T-cell (primary cell): ENCODE results near the gene PCBP1. TPM values are rescaled to one million over a fixed set of nuclear protein-coding genes. Genes with fewer than 3 reads are reported as not detected.
A peak's percentile ranks its signal among the peaks of the same experiment; 100 is the strongest.

Experiments
- ATAC-seq, 4 experiments: fragments of 200-7000 bp in 3 of 4; fragments of 150-1000 bp in 1 of 4; cut with Tn5 transposase; replicated peaks in 1 of 4; 1 replicate in 3 of 4; 2 replicates in 1 of 4; pipeline ENCODE4 v1.10.0; 2021; ENCODE audit warnings: moderate library complexity in 3 of 4, mild to moderate bottlenecking in 2 of 4, moderate number of reproducible peaks in 1 of 4
- CTCF ChIA-PET, 2 donors: fragments of 300-600 bp; sonication (Branson Sonifier 250); formaldehyde crosslinking; loops; one replicate each; lab custom pipeline; 2022; ENCODE audit warnings: antibody characterized with exemption in 2 of 2; lab: Charles Lee
- POLR2A ChIA-PET, 2 donors: fragments of 300-600 bp; sonication (Branson Sonifier 250); formaldehyde crosslinking; loops; one replicate each; lab custom pipeline; 2022; ENCODE audit warnings: antibody characterized with exemption in 2 of 2; lab: Charles Lee
- DNase-seq, 35 experiments: peaks; one replicate each; pipeline versions ENCODE4 v3.0.0 to v3.0.0-alpha.2; 2013 to 2023
- H3K27ac ChIP-seq: one replicate; pipeline ENCODE4 v1.5.1; 2013; ENCODE audit warnings: low read length
- H3K27me3 ChIP-seq, 2 experiments: replicated peaks in 1 of 2; 1 replicate in 1 of 2; 2 replicates in 1 of 2; pipeline versions ENCODE4 v1.6.1 to v1.7.0; 2013; ENCODE audit warnings: low read length in 1 of 2, mixed read lengths in 1 of 2; ENCODE audit not compliant: control insufficient read depth in 2 of 2, insufficient read depth in 2 of 2; ENCODE audit errors: extremely low read depth in 1 of 2
- H3K36me3 ChIP-seq, 2 donors: 1 replicate in 1 of 2; 2 replicates in 1 of 2; pipeline versions ENCODE4 v1.6.1 to v1.7.0; 2013; ENCODE audit warnings: low read length in 1 of 2; ENCODE audit not compliant: control insufficient read depth in 2 of 2, insufficient read depth in 1 of 2; ENCODE audit errors: extremely low read depth in 1 of 2
- H3K4me1 ChIP-seq, 2 experiments: 1 replicate in 1 of 2; 2 replicates in 1 of 2; pipeline versions ENCODE4 v1.6.1 to v1.7.0; 2013; ENCODE audit warnings: low read length in 2 of 2, mixed read lengths in 1 of 2; ENCODE audit not compliant: insufficient read depth in 2 of 2, control insufficient read depth in 1 of 2; ENCODE audit errors: extremely low read depth in 1 of 2
- H3K4me3 ChIP-seq, 2 donors: 1 replicate in 1 of 2; 2 replicates in 1 of 2; pipeline versions ENCODE4 v1.5.1 to v1.7.0; 2013; ENCODE audit warnings: mild to moderate bottlenecking in 2 of 2, low read length in 1 of 2, moderate library complexity in 1 of 2; ENCODE audit not compliant: control insufficient read depth in 1 of 2; ENCODE audit errors: extremely low read depth in 1 of 2
- H3K9me3 ChIP-seq: 2 replicates; pipeline ENCODE4 v1.7.0; 2013
- H3K27ac Mint-ChIP-seq, 2 donors: one replicate each; pipeline ENCODE4 v1.8.0; 2020 to 2021; ENCODE audit warnings: mild to moderate bottlenecking in 2 of 2, mixed read lengths in 2 of 2
- H3K27me3 Mint-ChIP-seq, 2 donors: one replicate each; pipeline ENCODE4 v1.8.0; 2021 to 2022; ENCODE audit warnings: mixed read lengths in 2 of 2
- H3K36me3 Mint-ChIP-seq: one replicate; pipeline ENCODE4 v1.8.0; 2021; ENCODE audit warnings: mixed read lengths
- H3K4me1 Mint-ChIP-seq, 3 donors: one replicate each; pipeline ENCODE4 v1.8.0; 2020 to 2022; ENCODE audit warnings: mixed read lengths in 3 of 3, mild to moderate bottlenecking in 1 of 3
- H3K4me3 Mint-ChIP-seq, 3 donors: one replicate each; pipeline ENCODE4 v1.8.0; 2020 to 2022; ENCODE audit warnings: mild to moderate bottlenecking in 3 of 3, mixed read lengths in 3 of 3, moderate library complexity in 3 of 3
- H3K9me3 Mint-ChIP-seq, 3 donors: one replicate each; pipeline ENCODE4 v1.8.0; 2020 to 2022; ENCODE audit warnings: mixed read lengths in 3 of 3
- WGBS: methylation state at CpG from one replicate; pipeline ENCODE4 v1.1.5; 2013; ENCODE audit warnings: missing lambda C conversion rate; ENCODE audit not compliant: insufficient coverage; 5-methylcytosine and 5-hydroxymethylcytosine counted together
- total RNA-seq, 35 experiments: library from RNA in 6 of 35; stranded (reverse) in 6 of 35; fragments of 120-200 nt in 1 of 35; gene quantifications; one replicate each; pipeline versions ENCODE4 v1.2.1 to v1.2.4 and lab custom pipeline; 2013 to 2026

PCBP1 gene
- total RNA-seq (100 to 1,000 TPM; 303 to 431 (median 386) TPM), total RNA-seq (lab: John Stamatoyannopoulos, UW) (98.9 to 296 (median 137) reads per million in 29 experiments)
- 141 TPM for total RNA-seq (2013)

DNA sequence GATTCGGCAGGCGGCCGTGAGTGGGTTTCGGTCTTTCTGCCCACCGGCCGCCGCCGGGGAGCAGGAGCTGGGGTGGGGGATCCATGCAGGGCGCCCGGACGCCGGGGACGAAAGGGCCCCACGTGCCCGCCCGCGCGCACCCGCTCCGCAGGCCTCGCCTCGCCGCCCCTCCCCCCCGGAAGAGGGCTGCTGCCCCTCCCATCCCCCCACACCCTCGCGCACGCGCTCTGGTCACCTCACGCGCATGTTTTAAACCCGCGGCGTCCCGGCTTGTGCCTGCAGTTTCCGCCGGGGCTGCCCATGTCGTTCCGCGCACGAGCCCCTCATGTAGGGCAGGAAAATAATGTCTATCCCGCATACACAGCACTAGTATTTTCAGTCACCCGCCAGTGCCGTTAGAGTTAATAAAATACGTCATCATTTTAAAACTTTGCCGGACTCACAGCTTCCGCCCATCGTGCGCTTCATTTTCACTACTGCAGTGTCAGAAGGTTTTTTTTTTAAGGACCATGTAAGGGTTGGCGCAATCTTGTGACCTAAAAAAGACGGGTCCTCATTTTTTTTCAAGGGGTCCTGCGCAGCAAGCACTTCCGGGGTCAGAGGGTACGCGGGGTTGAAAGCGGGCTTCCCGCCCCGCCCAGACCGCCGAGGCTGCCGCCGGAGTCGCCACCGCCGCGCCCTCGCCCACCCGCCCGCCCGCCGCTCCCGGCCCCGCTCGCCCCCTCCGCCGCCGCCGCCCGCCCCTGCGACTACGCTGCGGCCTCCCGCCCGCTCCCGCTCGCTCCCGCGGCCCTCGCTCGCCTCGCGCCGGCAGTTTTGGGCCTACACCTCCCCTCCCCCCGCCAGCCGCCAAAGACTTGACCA is at the start of gene PCBP1:
PCBP1 (plus strand) TSS at position 640 of the 864 bp plus-strand sequence. CDS start 267 bp downstream, outside the sequence.
- Mint-ChIP-seq H3K9me3 (no peaks in the 10 kb centered on the region), H3K27ac (peak within 1 kb of the TSS; percentile 100), H3K4me1 (peaks cover 56 to 76% (median 65%) of the 10 kb centered on the region in 3 donors), H3K27me3 (no peaks in the 10 kb centered on the region), H3K4me3 (peak within 1 kb of the TSS; percentile 95 to 97 (median 95)), H3K36me3 (peaks cover 43% of the 10 kb centered on the region)
- peak within 1 kb of the TSS; percentile 100 for H3K27ac ChIP-seq
- H3K4me1 ChIP-seq = peaks cover 52 to 72% of the 10 kb centered on the region in 2 experiments
- ChIA-PET CTCF (interaction anchor here (0.6 to 1.6 kb wide), 7 partner anchors 16 to 173 kb away, joined by 3 to 4 read pairs (median 3); no protein-coding TSS in a partner anchor), POLR2A (interaction anchor here (0.5 to 1.2 kb wide), 5 partner anchors 45 to 206 kb away, joined by 3 to 5 read pairs (median 3); no protein-coding TSS in a partner anchor)
- peaks cover 0 to 20% of the 10 kb centered on the region in 2 donors for H3K36me3 ChIP-seq
- no peaks in the 10 kb centered on the region for H3K9me3 ChIP-seq
- peak; percentile 58 to 70 (median 64) for ATAC-seq
- WGBS = 0% methylated on average over 55 of the region's 94 CpGs
- H3K4me3 ChIP-seq = peak within 1 kb of the TSS; percentile 97
- H3K27me3 ChIP-seq = no peaks in the 10 kb centered on the region
- peak; percentile 85 to 99 (median 95) for DNase-seq

DNA sequence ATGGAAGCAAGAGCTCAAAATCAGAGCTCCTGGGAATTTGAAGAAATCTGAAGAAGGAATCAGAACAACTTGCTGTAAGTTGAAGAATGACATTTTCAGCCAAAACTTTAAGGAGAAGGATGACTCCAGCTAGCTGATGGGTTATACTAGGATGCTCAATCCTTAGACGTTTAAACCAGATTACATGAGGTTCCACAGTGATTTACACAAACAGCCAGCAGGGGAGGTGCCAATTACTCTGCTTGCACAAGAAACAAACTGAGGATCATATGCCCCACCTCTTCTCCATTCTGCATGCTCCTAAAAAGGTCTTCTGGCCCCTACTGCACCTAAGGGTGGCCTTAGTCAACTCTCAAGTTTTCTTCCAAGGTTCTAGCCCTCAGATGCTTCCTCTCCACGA is 47.9 kb upstream of the PCBP1 start:
- no peak overlapping the region for H3K4me3 Mint-ChIP-seq

DNA sequence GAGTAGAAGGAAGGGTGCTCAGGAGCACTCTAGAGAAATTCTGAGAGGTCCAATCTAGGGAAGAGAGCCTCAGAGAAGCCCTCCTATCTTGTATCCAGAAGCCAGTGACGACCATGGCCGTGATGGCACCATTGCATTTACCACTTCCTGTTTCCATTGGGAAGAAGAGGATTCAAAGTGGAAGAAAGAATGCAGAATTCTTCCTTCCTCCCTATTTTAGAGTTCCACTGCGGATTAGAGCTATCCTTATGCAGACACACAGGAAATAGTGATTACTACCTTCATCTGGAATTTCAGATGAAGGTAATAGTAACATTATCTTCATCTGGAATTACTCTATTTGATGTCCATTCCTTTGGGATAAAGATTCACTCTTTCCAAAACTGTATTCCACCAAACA is 45.6 kb upstream of the PCBP1 start:
- Mint-ChIP-seq H3K27ac (no peak overlapping the region), H3K36me3 (peaks cover 40% of the 10 kb centered on the region), H3K27me3 (no peaks in the 10 kb centered on the region), H3K4me1 (peaks cover 32 to 54% (median 36%) of the 10 kb centered on the region in 3 donors), H3K4me3 (no peak overlapping the region), H3K9me3 (no peaks in the 10 kb centered on the region)
- ChIA-PET POLR2A (interaction anchor here (0.9 to 1.3 kb wide), 2 partner anchors 12 to 32 kb away, joined by 3 read pairs; no protein-coding TSS in a partner anchor), CTCF (no interaction called here)
- Histone ChIP-seq H3K9me3 (no peaks in the 10 kb centered on the region), H3K36me3 (peaks cover 13 to 16% of the 10 kb centered on the region in 2 donors), H3K27ac (no peak overlapping the region), H3K4me3 (no peak overlapping the region), H3K27me3 (no peaks in the 10 kb centered on the region), H3K4me1 (peaks cover 0 to 26% of the 10 kb centered on the region in 2 experiments)
- no peak for ATAC-seq
- DNase-seq = no peak
- no CpG with 5 or more reads among the region's 3 CpGs for WGBS

More for the DNA sequence above, 47.9 kb upstream of the PCBP1 start:
- POLR2A ChIA-PET = interaction anchor here in 1 of 2 donors (1.1 kb wide), 1 partner anchor 15 kb away, joined by 4 read pairs; no protein-coding TSS in a partner anchor
- Mint-ChIP-seq H3K27me3 (no peaks in the 10 kb centered on the region), H3K36me3 (peaks cover 33% of the 10 kb centered on the region), H3K9me3 (no peaks in the 10 kb centered on the region), H3K27ac (no peak overlapping the region), H3K4me1 (peaks cover 23 to 40% (median 35%) of the 10 kb centered on the region in 3 donors)
- CTCF ChIA-PET = interaction anchor here in 1 of 2 donors (0.6 to 0.7 kb wide), 2 partner anchors 226 to 948 kb away, joined by 3 read pairs; no protein-coding TSS in a partner anchor
- no peak for ATAC-seq
- H3K36me3 ChIP-seq = peaks cover 0 to 3% of the 10 kb centered on the region in 2 donors
- no peak overlapping the region for H3K27ac ChIP-seq
- no peak overlapping the region for H3K4me3 ChIP-seq
- H3K9me3 ChIP-seq = no peaks in the 10 kb centered on the region
- DNase-seq = no peak
- WGBS = 86% methylated on average over 1 of the region's 2 CpGs
- no peaks in the 10 kb centered on the region for H3K27me3 ChIP-seq
- peaks cover 0 to 21% of the 10 kb centered on the region in 2 experiments for H3K4me1 ChIP-seq

DNA sequence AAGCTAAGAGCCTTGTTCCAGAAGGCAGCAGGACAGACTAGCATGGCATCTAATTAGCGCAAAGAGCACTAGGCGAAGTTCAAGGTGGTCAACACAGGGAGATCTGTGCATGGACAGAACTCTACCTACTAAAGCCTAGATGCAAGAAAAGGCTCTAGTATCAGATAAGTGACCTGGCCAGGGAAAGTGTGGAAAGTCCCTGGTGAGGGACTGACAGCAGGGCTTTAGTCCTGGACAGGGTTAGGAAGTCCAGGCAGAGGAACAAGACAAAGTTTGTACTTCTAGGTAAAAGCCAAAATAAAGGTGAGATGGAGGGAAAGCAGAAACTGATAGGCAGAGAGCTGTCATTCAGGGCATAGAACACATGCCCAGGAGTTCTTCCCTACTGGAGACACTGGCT is 45.0 kb upstream of the PCBP1 start:
- H3K4me3 ChIP-seq = no peak overlapping the region
- H3K9me3 ChIP-seq = no peaks in the 10 kb centered on the region
- WGBS = no CpG with 5 or more reads among the region's 2 CpGs
- peak overlapping the region; percentile 35 to 86 for H3K27ac Mint-ChIP-seq
- no peaks in the 10 kb centered on the region for H3K27me3 ChIP-seq
- peaks cover 32 to 54% (median 36%) of the 10 kb centered on the region in 3 donors for H3K4me1 Mint-ChIP-seq
- ATAC-seq (no peak), DNase-seq (no peak)
- H3K27ac ChIP-seq = peak overlapping the region; percentile 62
- H3K27me3 Mint-ChIP-seq = no peaks in the 10 kb centered on the region
- peaks cover 0 to 26% of the 10 kb centered on the region in 2 experiments for H3K4me1 ChIP-seq
- H3K36me3 Mint-ChIP-seq = peaks cover 45% of the 10 kb centered on the region
- peaks cover 11 to 20% of the 10 kb centered on the region in 2 donors for H3K36me3 ChIP-seq
- ChIA-PET CTCF (no interaction called here), POLR2A (no interaction called here)
- H3K9me3 Mint-ChIP-seq = no peaks in the 10 kb centered on the region
- H3K4me3 Mint-ChIP-seq = no peak overlapping the region

DNA sequence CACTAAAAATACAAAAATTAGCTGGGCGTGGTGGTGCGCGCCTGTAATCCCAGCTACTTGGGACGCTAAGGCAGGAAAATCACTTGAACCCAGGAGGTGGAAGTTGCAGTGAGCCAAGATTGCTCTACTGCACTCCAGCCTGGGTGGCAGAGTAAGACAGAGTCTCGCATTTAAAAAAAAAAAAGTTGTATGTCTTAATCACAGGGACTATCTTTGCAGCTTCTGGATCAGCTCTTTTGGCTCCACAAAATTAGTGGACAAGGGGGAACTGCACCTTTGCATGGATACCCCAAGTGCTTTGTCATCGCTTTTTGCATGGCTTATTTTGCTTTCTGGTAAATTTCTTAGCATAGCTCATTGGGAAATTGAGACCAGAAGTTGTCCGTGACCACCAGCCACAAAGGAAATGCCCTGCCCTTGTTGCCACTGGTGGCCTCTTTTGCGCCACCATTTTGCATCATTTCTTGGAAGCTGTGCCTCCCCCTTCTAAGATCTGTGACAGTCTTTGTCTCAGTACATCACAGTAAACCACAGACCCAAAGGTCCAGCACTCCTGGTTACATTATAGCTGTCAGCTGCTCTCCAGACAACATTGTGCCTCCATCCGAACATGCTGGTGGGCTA is 43.9 kb upstream of the PCBP1 start:
- Histone ChIP-seq H3K4me3 (no peak overlapping the region), H3K27ac (peak overlapping the region; percentile 62), H3K36me3 (peaks cover 11 to 27% of the 10 kb centered on the region in 2 donors), H3K4me1 (peaks cover 0 to 26% of the 10 kb centered on the region in 2 experiments), H3K27me3 (no peaks in the 10 kb centered on the region), H3K9me3 (no peaks in the 10 kb centered on the region)
- CTCF ChIA-PET = interaction anchor here in 1 of 2 donors (0.7 to 1.4 kb wide), 2 partner anchors 28 to 38 kb away, joined by 3 to 4 read pairs; no protein-coding TSS in a partner anchor
- peak overlapping the region; percentile 73 to 86 for H3K27ac Mint-ChIP-seq
- peak overlapping the region in 1 of 3 donors; percentile 41 for H3K4me3 Mint-ChIP-seq
- ATAC-seq (peak in 3 of 4 experiments; percentile 35 to 75 (median 66)), DNase-seq (peak in 29 of 35 experiments; percentile 2 to 61 (median 16))
- POLR2A ChIA-PET = interaction anchor here in 1 of 2 donors (0.5 kb wide), 1 partner anchor 357 kb away, joined by 3 read pairs; no protein-coding TSS in a partner anchor
- no peaks in the 10 kb centered on the region for H3K9me3 Mint-ChIP-seq
- peaks cover 29 to 55% (median 32%) of the 10 kb centered on the region in 3 donors for H3K4me1 Mint-ChIP-seq
- 75% methylated on average over 9 of the region's 9 CpGs for WGBS
- H3K36me3 Mint-ChIP-seq = peaks cover 45% of the 10 kb centered on the region
- no peaks in the 10 kb centered on the region for H3K27me3 Mint-ChIP-seq
